Measurements from ENCODE around the gene SPP2.

Gene SPP2

GRCh38 chr2:234092344-234092743 is 41.8 kb downstream of the SPP2 start:
- no peak for DNase-seq (ENCODE audit: low spot score)

GRCh38 chr2:234095301-234095700 is 44.8 kb downstream of the SPP2 start:
- DNase-seq (ENCODE audit: low spot score), result no peak

- no peak for DNase-seq (ENCODE audit: low spot score)
Observed at GRCh38 chr2:234096164-234096563, 45.7 kb downstream of the SPP2 start.

- DNase-seq (ENCODE audit: low spot score), result no peak
Observed at GRCh38 chr2:234098681-234099080, 48.2 kb downstream of the SPP2 start.

GRCh38 chr2:234099266-234099665 is 48.8 kb downstream of the SPP2 start:
- no peak for DNase-seq (ENCODE audit: low spot score)

- DNase-seq (ENCODE audit: low spot score), result no peak
Observed at GRCh38 chr2:234100686-234101085, 50.2 kb downstream of the SPP2 start.

GRCh38 chr2:234102112-234102511 is 51.6 kb downstream of the SPP2 start:
- no peak for DNase-seq (ENCODE audit: low spot score)

GRCh38 chr2:234107861-234108260 is 57.4 kb downstream of the SPP2 start:
- DNase-seq (ENCODE audit: low spot score), result no peak

- no peak for DNase-seq (ENCODE audit: low spot score)
Observed at GRCh38 chr2:234109321-234109720, 58.8 kb downstream of the SPP2 start.

GRCh38 chr2:234110219-234110618 is 59.7 kb downstream of the SPP2 start:
- no peak for DNase-seq (ENCODE audit: low spot score)

GRCh38 chr2:234111523-234111922 is 61.0 kb downstream of the SPP2 start:
- no peak for DNase-seq (ENCODE audit: low spot score)

GRCh38 chr2:234116010-234116409 is 65.5 kb downstream of the SPP2 start:
- DNase-seq (ENCODE audit: low spot score), result no peak

GRCh38 chr2:234121999-234122398 is 71.5 kb downstream of the SPP2 start:
- no peak for DNase-seq (ENCODE audit: low spot score)

- DNase-seq (ENCODE audit: low spot score), result no peak
Observed at GRCh38 chr2:234125451-234126145, 75.1 kb downstream of the SPP2 start.

- no peak for DNase-seq (ENCODE audit: low spot score)
Observed at GRCh38 chr2:234126146-234126470, 75.6 kb downstream of the SPP2 start.
